ENCODE measurements around the gene NHS.

NHS gene

DNA sequence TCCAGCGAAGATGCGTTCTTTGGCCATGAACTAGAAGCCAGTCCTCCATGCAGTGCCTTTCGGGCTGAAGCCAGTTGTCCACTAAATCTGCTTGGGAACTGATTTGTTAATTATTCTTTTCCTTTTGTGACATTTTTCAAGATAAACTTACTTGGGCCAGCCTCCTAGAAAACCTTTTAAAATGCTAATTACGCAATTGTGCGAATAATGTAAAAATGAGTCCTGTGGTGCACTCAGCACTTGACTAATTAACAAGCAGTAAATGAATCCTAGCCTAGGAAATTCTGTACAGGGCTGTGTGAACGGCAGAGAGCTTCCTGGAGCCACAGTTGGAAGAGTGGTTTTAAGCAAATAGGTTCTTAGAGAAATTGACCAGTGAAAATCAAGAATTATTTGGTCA lies 212.4 kb downstream of the NHS start:
- H3K79me2 ChIP-seq (ENCODE audit: insufficient read depth, low read length): no peaks in the 10 kb centered on the region
- no peak for DNase-seq
- no peaks in the 10 kb centered on the region for H3K4me1 ChIP-seq (ENCODE audit: insufficient read depth, low read length)
- ATAC-seq (ENCODE audit: insufficient read depth, low read depth): no peak
- no peak overlapping the region for H3K27ac ChIP-seq (ENCODE audit: low read length)
- no peak overlapping the region for H2AFZ ChIP-seq (ENCODE audit: low read depth, low read length)
- no peak overlapping the region for H3K4me2 ChIP-seq (ENCODE audit: insufficient read depth, low read length)
- no peaks in the 10 kb centered on the region for H3K27me3 ChIP-seq (ENCODE audit: insufficient read depth, low read length, poor library complexity)
- TF ChIP-seq CTCF (IDR thresholded peaks at IDR 0.05; ENCODE audit: borderline replicate concordance, extremely low read depth, low read length, poor library complexity, severe bottlenecking): no peak
- no peak for TF ChIP-seq EZH2 (IDR thresholded peaks at IDR 0.05; ENCODE audit: borderline replicate concordance, low read depth, low read length, severe bottlenecking)
- no peaks in the 10 kb centered on the region for H3K36me3 ChIP-seq (ENCODE audit: insufficient read depth, low read length)
- no peaks in the 10 kb centered on the region for H4K20me1 ChIP-seq (ENCODE audit: insufficient read depth, low read length)
- H3K4me3 ChIP-seq (ENCODE audit: low read depth in 1 of 2, low read length in 2 of 2): no peak overlapping the region
- no peaks in the 10 kb centered on the region for H3K9me3 ChIP-seq (ENCODE audit: insufficient read depth, low read length, severe bottlenecking)
- no peak overlapping the region for H3K9ac ChIP-seq (ENCODE audit: low read depth, low read length)

DNA sequence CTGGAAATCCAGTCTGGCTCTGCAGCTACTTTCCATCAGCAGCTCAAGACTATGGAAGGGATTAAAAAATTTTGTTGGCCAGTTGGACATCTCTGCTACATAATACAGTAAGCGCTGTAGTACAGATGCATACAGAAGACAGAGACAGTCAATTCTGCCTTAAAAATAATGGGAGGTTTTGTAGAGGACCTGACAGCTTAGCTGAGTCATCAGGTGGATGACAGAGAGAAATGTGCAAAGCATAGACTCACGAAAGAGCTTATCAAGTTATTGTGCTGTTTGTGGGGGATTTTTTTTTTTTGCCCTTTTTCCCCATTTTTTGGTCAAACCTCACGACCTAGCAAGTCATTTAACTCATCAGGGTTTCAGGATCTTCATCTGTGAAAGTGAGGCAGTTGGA lies 213.3 kb downstream of the NHS start:
- no peak overlapping the region for H3K4me3 ChIP-seq (ENCODE audit: low read depth in 1 of 2, low read length in 2 of 2)
- H2AFZ ChIP-seq (ENCODE audit: low read depth, low read length): no peak overlapping the region
- H3K9ac ChIP-seq (ENCODE audit: low read depth, low read length): no peak overlapping the region
- no peak overlapping the region for H3K4me2 ChIP-seq (ENCODE audit: insufficient read depth, low read length)
- ATAC-seq (ENCODE audit: insufficient read depth, low read depth) (no peak), DNase-seq (no peak)
- no peaks in the 10 kb centered on the region for H4K20me1 ChIP-seq (ENCODE audit: insufficient read depth, low read length)
- no peaks in the 10 kb centered on the region for H3K27me3 ChIP-seq (ENCODE audit: insufficient read depth, low read length, poor library complexity)
- H3K4me1 ChIP-seq (ENCODE audit: insufficient read depth, low read length): no peaks in the 10 kb centered on the region
- H3K36me3 ChIP-seq (ENCODE audit: insufficient read depth, low read length): no peaks in the 10 kb centered on the region
- no peak overlapping the region for H3K27ac ChIP-seq (ENCODE audit: low read length)
- H3K9me3 ChIP-seq (ENCODE audit: insufficient read depth, low read length, severe bottlenecking): no peaks in the 10 kb centered on the region
- no peak for TF ChIP-seq CTCF (IDR thresholded peaks at IDR 0.05; ENCODE audit: borderline replicate concordance, extremely low read depth, low read length, poor library complexity, severe bottlenecking)
- TF ChIP-seq EZH2 (IDR thresholded peaks at IDR 0.05; ENCODE audit: borderline replicate concordance, low read depth, low read length, severe bottlenecking): no peak
- H3K79me2 ChIP-seq (ENCODE audit: insufficient read depth, low read length): no peaks in the 10 kb centered on the region

DNA sequence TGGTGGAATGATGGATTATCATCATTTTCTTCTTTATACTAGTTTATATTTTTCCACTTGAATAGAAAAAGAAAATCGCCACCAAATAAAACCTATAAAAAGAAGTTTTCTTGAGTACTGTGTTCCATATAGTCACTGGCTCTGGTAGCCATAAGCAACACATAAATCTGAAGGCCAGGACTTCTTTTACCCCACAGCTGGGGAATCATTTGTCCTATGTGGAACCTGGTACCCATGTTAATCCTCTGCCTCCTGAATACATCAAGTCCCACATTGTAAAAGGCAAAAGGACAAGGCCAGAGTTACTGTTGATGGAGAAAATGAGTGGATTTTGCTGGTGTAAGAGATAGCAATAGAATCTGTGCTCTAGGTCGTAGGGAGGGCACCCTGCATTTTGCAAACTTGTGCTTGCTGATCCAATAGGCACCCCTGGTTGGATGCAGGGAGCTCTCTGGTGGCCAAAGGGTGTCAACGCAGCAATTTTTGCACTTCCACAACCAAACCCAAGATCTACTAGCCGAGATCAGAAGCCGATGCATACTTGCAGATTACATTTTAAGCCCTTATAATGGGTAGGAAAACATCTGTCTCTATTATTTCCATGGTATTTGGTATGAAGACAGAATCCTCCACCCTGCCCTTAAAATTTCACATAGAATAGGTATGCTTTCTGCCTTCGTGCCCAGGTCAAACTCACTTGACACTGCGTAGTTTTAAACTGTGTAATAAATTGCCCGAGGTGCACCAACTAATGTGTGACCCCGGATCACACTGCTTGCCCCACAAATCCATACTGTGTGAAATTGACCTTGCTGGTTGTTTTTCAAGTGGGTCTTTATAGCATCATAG lies 216.1 kb downstream of the NHS start:
- Histone ChIP-seq H3K4me2 (ENCODE audit: insufficient read depth, low read length) (no peak overlapping the region), H3K79me2 (ENCODE audit: insufficient read depth, low read length) (no peaks in the 10 kb centered on the region), H3K36me3 (ENCODE audit: insufficient read depth, low read length) (no peaks in the 10 kb centered on the region), H3K4me1 (ENCODE audit: insufficient read depth, low read length) (no peaks in the 10 kb centered on the region), H3K9me3 (ENCODE audit: insufficient read depth, low read length, severe bottlenecking) (no peaks in the 10 kb centered on the region), H4K20me1 (ENCODE audit: insufficient read depth, low read length) (no peaks in the 10 kb centered on the region), H3K4me3 (ENCODE audit: low read depth in 1 of 2, low read length in 2 of 2) (no peak overlapping the region), H2AFZ (ENCODE audit: low read depth, low read length) (no peak overlapping the region), H3K27ac (ENCODE audit: low read length) (no peak overlapping the region), H3K27me3 (ENCODE audit: insufficient read depth, low read length, poor library complexity) (no peaks in the 10 kb centered on the region), H3K9ac (ENCODE audit: low read depth, low read length) (no peak overlapping the region)
- peak; percentile 23 for DNase-seq
- TF ChIP-seq CTCF (IDR thresholded peaks at IDR 0.05; ENCODE audit: borderline replicate concordance, extremely low read depth, low read length, poor library complexity, severe bottlenecking) (peak; percentile 63), EZH2 (IDR thresholded peaks at IDR 0.05; ENCODE audit: borderline replicate concordance, low read depth, low read length, severe bottlenecking) (no peak)
- no peak; the same call in 2 of the 3 replicates for ATAC-seq (ENCODE audit: insufficient read depth, low read depth)
